Activated T-helper 1 cell treated with anti-CD3 and anti-CD28 coated beads, Interleukin-2, amount 50 U/mL, for 16 hours (primary cell): ENCODE data around the gene HNRNPA3.

Source experiments
- DNase-seq, 2 donors: peaks; one replicate each; pipeline ENCODE4 v3.0.0-alpha.2; 2020; ENCODE audit warnings: low read depth in 1 of 2, low spot score in 1 of 2

The HNRNPA3 gene

GRCh38 chr2:177271981-177272666 is 59.5 kb downstream of the HNRNPA3 start:
- DNase-seq = no peak

DNA sequence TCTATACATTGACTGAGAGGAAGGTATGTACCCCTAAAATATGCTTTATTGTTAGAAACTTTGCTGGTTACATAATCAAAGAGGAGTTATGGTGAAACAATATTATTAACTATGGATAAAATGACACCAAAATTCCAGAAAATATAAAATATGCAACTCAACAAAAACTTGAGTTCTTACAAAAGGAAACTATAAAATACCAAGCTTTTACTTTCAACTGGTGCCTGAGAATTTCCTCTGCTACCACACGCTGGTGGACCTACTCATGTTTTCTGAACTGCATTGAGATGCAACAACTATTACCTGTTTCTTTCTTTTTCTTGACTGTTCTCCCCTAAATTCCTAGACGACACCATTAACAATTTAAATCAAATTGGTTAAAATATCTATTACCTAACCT is 60.2 kb downstream of the HNRNPA3 start:
- no peak for DNase-seq

DNA sequence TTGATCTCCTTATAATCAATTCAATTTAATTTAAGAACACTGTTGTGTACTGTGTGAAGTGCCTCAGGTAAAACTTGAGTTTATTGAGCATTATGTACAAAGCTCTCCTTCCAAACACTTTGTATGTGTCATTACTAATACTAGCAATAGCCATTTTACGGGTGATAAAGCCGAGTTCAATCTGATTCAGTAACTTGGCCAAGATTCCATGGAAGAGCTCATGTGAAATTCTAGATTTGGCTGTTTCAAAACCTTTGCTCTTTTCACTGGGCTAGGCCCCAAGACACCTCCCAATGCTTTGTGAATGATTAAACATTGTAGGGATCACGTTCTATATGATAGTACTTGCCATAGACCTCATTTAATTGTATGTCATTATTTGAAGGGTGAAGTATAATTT is 60.8 kb downstream of the HNRNPA3 start:
- no peak for DNase-seq
